SH-SY5Y (cell line): ENCODE results near the gene AQP1.

Experiments
- GATA2 ChIP-seq: IDR thresholded peaks from 2 replicates; pipeline ENCODE4 v1.6.1; 2011; ENCODE audit warnings: mild to moderate bottlenecking, low read depth, low read length
- GATA3 ChIP-seq: IDR thresholded peaks from 2 replicates; pipeline ENCODE4 v1.6.1; 2011; ENCODE audit warnings: low read depth, mild to moderate bottlenecking, low read length, moderate library complexity

DNA sequence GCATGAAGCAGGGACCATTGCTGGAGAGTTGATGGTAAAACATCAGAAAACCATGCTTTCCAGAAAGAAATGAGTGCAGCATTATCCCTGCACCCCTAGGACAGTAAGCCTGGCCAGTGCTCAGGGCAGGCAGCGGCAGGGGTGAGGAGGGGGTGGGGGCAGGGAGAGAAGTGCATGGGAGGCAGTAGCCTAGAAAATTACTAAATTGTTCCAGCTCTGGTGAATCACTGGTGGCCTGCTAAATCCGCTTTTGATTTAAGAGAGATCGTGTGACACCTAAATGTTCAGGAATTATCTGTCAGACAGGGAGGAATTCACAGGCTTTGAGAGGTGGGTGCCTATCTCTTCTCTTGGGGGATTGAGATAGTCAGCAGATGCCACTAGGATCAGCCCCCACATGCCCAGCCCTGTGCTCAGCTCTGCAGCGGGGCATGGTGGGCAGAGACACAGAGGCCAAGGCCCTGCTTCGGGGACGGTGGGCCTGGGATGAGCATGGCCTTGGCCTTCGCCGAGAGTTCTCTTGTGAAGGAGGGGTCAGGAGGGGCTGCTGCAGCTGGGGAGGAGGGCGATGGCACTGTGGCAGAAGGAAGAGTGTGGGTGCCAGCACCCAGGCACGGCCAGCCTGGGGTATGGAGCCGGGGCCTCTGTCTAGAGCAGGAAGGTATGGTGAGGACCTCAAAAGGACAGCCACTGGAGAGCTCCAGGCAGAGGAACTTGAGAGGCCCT, 5.0 kb upstream of the AQP1 start:
- TF ChIP-seq GATA2 (no peak), GATA3 (no peak)
